Ishikawa (cell line): Measurements from ENCODE around the gene ZFP69.

ENCODE experiments used
- CEBPB ChIP-seq: IDR thresholded peaks from 2 replicates; pipeline ENCODE4 v1.6.1; 2012
- CREB1 ChIP-seq: IDR thresholded peaks from 2 replicates; pipeline ENCODE4 v1.6.1; 2012; ENCODE audit warnings: low read depth
- EGR1 ChIP-seq: IDR thresholded peaks from 2 replicates; pipeline ENCODE4 v1.6.1; 2012
- EP300 ChIP-seq: IDR thresholded peaks from 2 replicates; pipeline ENCODE4 v1.6.1; 2012; ENCODE audit warnings: borderline replicate concordance
- FOXM1 ChIP-seq: IDR thresholded peaks from 2 replicates; pipeline ENCODE4 v1.6.1; 2012; ENCODE audit warnings: low read depth, borderline replicate concordance
- MAX ChIP-seq: IDR thresholded peaks from 2 replicates; pipeline ENCODE4 v1.6.1; 2012
- NFIC ChIP-seq: IDR thresholded peaks from 2 replicates; pipeline ENCODE4 v1.6.1; 2012
- RAD21 ChIP-seq: IDR thresholded peaks from 2 replicates; pipeline ENCODE4 v1.6.1; 2012; ENCODE audit warnings: low read depth
- TAF1 ChIP-seq: IDR thresholded peaks from 2 replicates; pipeline ENCODE4 v1.6.1; 2012; ENCODE audit warnings: low read depth, mild to moderate bottlenecking
- TCF12 ChIP-seq: IDR thresholded peaks from 2 replicates; pipeline ENCODE4 v1.6.1; 2012; ENCODE audit warnings: low read depth
- TEAD4 ChIP-seq: IDR thresholded peaks from 2 replicates; pipeline ENCODE4 v1.6.1; 2012
- YY1 ChIP-seq: IDR thresholded peaks from 2 replicates; pipeline ENCODE4 v1.6.1; 2012; ENCODE audit warnings: low read depth
- ZBTB7A ChIP-seq: IDR thresholded peaks from 2 replicates; pipeline ENCODE4 v1.6.1; 2012; ENCODE audit warnings: low read depth
- TF ChIP-seq, protein P1 (sequence below): IDR thresholded peaks from 2 replicates; pipeline ENCODE4 v1.6.1; 2012; ENCODE audit warnings: low read depth, mild to moderate bottlenecking
- TF ChIP-seq, protein P2 (sequence below): IDR thresholded peaks from 2 replicates; pipeline ENCODE4 v1.6.1; 2012

Gene ZFP69

DNA sequence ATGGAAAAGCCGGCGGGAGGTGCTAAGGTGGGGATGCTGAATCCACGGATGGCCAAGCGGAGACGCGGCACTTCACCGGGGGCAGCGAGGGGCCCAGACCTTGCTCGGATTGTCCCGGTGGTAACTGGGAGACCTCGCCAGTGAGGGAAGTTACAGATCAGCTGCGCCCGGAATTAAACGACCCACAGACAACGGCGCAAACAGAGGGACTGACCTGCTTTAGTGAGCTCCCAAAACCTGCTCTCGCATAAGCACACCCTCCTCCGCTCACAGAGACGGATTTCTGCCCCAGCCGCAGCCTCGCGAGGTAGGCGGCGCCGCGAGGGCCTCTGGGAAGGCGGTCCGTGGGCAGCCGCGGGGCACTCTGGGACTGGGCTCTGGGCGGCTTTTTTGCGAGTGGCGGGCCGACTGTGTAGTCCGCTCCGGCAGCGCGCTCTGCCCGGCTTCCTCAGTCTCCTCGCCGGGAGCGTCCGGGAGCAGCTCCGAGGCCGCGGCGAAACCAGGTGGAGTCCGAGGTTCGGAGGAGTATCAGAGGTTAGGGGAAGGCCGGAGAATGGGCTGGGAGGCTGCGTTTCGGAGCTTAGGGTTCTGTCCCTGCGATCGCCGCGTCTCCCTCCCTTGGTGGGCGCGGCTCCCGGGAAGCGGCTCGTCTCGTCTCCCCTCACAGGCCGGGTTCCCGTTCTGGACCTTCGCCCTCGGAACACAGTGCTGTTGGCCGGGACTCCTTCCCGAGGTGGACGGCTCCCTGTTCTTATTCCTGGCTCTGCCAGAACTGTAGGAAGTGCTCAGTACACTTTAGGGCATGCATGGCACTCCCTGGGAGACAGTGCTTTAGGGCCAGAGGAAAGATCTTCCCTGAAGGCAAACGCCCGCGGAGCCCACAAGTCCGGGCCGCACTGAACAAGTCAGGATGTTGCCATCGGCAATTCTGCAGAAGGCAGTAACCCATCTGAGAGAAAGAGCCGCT, 31.6 kb downstream of the ZFP69 start, which contains the start of gene EXO5:
EXO5 (plus strand) TSS at position 393 of the 967 bp plus-strand sequence. CDS start 5,778 bp downstream, outside the sequence.
- TF ChIP-seq TEAD4, result no peak
- TF ChIP-seq, protein P1, sequence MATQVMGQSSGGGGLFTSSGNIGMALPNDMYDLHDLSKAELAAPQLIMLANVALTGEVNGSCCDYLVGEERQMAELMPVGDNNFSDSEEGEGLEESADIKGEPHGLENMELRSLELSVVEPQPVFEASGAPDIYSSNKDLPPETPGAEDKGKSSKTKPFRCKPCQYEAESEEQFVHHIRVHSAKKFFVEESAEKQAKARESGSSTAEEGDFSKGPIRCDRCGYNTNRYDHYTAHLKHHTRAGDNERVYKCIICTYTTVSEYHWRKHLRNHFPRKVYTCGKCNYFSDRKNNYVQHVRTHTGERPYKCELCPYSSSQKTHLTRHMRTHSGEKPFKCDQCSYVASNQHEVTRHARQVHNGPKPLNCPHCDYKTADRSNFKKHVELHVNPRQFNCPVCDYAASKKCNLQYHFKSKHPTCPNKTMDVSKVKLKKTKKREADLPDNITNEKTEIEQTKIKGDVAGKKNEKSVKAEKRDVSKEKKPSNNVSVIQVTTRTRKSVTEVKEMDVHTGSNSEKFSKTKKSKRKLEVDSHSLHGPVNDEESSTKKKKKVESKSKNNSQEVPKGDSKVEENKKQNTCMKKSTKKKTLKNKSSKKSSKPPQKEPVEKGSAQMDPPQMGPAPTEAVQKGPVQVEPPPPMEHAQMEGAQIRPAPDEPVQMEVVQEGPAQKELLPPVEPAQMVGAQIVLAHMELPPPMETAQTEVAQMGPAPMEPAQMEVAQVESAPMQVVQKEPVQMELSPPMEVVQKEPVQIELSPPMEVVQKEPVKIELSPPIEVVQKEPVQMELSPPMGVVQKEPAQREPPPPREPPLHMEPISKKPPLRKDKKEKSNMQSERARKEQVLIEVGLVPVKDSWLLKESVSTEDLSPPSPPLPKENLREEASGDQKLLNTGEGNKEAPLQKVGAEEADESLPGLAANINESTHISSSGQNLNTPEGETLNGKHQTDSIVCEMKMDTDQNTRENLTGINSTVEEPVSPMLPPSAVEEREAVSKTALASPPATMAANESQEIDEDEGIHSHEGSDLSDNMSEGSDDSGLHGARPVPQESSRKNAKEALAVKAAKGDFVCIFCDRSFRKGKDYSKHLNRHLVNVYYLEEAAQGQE, result no peak
- peak; percentile 57; the same call in 1 of the 2 replicates for TF ChIP-seq EGR1
- TF ChIP-seq ZBTB7A, result peak; percentile 15; the same call in 1 of the 2 replicates
- TF ChIP-seq NFIC, result 0 out of 2 replicates have a peak, but pooled peaks have one; percentile 18
- TF ChIP-seq FOXM1, result no peak
- TF ChIP-seq MAX, result peak; percentile 93
- peak; percentile 53 for TF ChIP-seq TCF12
- peak; percentile 46; the same call in 1 of the 2 replicates for TF ChIP-seq YY1
- no peak for TF ChIP-seq CEBPB
- TF ChIP-seq EP300, result no peak
- TF ChIP-seq TAF1, result peak; percentile 91
- TF ChIP-seq, protein P2, sequence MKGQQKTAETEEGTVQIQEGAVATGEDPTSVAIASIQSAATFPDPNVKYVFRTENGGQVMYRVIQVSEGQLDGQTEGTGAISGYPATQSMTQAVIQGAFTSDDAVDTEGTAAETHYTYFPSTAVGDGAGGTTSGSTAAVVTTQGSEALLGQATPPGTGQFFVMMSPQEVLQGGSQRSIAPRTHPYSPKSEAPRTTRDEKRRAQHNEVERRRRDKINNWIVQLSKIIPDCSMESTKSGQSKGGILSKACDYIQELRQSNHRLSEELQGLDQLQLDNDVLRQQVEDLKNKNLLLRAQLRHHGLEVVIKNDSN, result no peak; the same call in none of the 2 replicates
- TF ChIP-seq RAD21, result no peak
- TF ChIP-seq CREB1, result no peak; the same call in 1 of the 2 replicates

DNA sequence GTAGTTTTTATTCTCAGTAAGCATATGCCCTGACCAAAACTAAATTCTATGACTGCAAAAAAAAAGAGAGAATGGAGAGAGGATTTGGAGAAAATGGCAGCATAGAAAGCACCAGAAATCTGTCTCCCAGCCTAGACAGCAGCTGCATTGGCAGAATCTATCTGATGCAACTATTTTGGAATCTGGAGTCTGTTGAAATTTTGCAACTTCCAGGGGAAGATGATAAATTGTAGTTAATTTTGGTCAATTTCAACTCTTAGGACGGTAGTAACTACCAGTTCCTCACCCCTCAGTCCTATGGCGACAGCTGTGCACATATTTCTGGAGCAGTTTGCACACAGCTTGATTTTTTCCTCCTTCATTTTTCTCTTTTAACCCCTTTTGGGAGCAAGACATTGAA, 42.4 kb downstream of the ZFP69 start:
- TF ChIP-seq MAX, result no peak
- no peak for TF ChIP-seq TEAD4
- TF ChIP-seq FOXM1, result no peak
- no peak for TF ChIP-seq CEBPB
- no peak for TF ChIP-seq ZBTB7A
- TF ChIP-seq EGR1, result no peak
- TF ChIP-seq TCF12, result no peak
- TF ChIP-seq EP300, result no peak
- TF ChIP-seq YY1, result no peak
- no peak for TF ChIP-seq NFIC
- TF ChIP-seq RAD21, result no peak
- no peak for TF ChIP-seq CREB1
- TF ChIP-seq TAF1, result no peak
- TF ChIP-seq, protein P2, result no peak
- TF ChIP-seq, protein P1, result no peak

DNA sequence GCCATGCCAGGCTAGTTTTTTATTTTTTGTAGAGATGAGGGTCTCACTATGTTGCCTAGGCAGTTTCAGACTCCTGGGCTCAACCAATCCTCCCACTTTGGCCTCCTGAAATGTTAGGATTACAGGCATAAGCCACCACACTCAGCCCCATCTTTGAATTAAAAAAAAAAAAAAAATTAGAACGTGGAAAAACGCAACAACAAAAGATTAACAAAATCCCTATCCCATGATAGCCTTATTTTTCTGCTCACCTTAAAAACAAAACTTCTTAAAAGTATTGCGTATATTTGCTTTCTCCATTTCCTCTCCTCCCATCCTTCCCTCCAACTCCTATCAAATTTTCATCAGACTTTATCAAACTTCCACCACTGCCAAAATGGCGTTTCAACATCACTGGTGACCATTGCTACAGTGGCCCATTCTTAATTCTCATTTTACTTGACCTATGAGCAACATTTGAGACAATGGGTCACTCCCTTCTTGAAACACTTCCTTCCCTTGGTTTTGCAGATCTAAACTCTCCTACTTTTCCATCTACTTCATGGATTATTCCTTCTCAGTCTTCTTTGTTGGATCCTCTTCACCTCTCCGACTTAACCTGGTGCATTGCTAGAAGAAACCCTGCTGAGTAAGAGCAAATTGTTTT, 53.8 kb downstream of the ZFP69 start:
- TF ChIP-seq FOXM1 (no peak), TEAD4 (no peak), YY1 (peak; percentile 29; the same call in 1 of the 2 replicates)
- TF ChIP-seq, protein P1, result no peak
